Pons (tissue), 1 donor: ENCODE data around the gene VGLL2.
A peak's percentile ranks its signal among the peaks of the same experiment; 100 is the strongest.
"Not testable (repeated sequence)": the region's sequence is repeated elsewhere in the genome, so short reads cannot be mapped to it uniquely, and the experiment has no call there.

Experiments
- DNase-seq: peaks from one replicate; pipeline ENCODE4 v3.0.0-alpha.2; 2016; ENCODE audit warnings: low spot score

The VGLL2 gene, protein sequence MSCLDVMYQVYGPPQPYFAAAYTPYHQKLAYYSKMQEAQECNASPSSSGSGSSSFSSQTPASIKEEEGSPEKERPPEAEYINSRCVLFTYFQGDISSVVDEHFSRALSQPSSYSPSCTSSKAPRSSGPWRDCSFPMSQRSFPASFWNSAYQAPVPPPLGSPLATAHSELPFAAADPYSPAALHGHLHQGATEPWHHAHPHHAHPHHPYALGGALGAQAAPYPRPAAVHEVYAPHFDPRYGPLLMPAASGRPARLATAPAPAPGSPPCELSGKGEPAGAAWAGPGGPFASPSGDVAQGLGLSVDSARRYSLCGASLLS

DNA sequence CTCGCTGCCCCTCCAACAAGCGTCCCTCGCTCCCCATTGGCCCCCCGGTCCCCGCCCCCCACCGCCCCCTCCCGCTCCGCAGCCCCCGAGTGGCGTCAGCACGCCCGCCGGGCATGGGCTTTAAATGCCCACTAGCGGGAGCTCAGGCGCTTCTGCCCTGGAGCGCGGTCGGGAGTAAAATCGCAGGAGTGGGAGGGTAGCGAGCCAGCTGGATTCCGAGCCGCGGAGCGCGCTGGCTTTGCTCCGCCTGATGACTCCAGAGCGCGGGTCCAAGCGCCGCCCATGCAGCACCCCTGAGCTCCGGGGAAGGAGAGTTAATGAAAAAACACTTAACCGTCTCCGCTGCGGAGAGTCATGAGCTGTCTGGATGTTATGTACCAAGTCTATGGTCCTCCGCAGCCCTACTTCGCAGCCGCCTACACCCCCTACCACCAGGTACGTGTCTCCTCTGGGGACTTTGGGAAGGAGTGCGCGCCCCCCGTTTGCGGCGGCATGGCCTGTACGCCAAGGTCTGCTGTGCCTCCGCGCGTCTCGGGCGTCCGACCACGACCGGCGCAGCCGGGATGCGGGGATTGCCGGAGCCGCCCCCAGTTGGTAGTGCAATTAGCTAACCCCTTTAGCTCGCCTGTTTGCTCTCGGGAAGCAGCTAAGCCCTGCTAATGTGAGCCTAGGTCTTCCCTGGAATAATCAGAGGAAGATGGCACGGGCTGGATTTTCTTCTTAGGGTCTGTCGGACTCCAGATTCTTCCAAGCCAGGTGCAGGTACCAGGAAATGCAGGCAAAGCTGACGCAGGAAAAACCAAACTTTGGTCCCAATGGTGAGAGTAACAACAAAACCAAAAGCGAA lies at the start of gene VGLL2:
Gene VGLL2 (plus strand): TSS at position 149 of the 847 bp plus-strand sequence. CDS start 206 bp downstream, at position 355.
- peak; percentile 30 for DNase-seq

DNA sequence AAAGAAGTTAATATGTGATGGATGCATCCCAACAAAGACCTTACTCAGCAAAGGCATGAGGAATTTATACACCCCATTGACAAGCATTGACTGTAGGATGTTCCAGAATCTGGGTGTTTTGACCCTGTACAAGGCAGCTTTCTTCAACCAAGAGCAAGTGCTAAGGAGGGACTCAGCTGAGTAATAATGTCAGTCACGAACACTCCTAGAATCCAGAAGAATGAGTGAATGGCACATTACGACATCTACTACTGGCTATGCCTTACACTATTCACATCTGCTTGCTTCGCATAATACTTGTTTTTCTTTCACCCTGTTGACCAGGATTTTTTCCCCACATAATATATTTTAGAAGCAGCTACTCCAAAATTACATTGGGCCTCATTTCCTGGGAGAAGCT lies 42.5 kb upstream of the VGLL2 start:
- DNase-seq, result no peak

DNA sequence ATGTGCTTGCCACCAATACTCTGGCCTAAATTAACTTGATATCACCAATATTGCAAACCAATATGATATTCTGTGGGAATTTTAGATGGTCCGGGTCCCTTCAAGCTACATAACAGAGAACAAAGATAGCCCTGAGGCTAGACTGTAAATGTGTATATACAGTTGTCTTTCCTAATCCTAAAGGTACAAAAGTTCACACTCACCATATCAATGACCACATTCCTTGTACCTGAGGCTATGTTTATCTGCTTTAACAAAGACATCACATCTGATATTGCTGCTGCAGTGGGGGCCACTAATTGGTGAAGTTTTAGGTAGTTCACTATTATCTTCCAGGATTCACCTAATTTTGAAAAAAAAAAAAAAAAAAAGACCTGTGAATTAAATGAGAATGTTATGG lies 38.6 kb upstream of the VGLL2 start:
- DNase-seq, result no peak

DNA sequence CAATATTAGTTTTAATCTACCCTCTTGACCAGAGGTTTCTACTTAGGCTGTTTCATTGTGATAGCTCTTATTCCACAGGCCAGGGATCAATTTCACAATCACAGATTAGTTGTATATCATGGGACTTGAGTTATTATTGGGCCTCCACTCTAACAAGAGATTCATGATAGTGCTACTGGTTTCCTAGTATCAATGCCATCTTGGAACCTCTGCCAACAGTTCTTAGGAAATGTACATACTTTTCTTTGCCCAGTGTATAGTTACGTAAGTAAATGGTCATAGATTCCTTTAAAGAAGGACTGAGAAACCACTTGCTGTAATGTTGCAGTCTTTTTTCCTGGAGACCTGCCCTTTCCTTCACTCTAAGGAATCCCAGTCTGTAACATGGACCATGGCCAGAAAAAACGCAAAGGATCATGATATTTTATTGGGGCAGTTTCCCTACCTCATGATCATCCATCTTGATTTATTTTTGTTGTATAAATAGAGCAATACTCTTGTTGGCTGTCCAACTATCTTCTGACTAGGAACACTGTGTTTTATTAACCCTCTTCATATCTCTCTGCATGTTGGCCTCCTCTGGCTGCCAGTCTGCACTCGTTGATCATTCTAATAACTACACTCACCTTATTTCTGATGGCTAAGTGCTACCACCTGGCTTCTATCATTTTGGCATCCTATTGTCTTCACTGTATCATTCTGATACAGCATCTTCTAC lies 38.0 kb upstream of the VGLL2 start:
- no peak for DNase-seq

DNA sequence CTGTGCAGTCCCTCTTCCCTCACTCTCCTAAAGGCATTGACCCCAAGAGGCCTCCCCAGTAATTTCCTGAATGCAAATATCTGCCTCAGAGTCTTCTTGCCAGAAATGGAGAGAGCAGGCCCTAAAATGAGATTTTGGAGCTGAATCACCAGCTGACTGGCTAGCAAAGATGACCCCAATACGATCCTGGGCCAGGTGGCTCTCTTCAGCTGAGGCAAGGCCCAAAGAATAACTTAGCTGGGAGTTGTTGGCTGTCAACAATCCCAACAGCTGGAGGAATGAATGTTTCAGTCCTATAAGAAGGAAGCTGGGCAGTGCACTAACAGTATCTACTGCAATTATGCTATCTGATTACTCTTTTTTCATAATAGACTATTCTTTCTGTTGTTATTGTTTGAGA lies 37.2 kb upstream of the VGLL2 start:
- DNase-seq, result no peak

DNA sequence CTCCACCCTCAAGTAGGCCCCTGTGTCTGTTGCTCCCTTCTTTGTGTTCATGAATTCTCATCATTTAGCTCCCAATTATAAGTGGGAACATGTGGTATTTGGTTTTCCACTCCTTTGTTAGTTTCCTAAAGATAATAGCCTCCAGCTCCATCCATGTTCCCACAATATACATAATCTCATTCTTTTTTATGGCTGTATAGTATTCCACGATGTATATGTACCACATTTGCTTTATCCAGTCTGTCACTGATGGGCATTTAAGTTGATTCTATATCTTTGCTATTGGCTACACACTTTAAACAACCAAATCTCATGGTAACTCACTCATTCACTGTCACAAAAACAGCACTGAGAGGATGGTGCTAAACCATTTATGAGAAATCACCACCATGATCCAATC lies 35.5 kb upstream of the VGLL2 start:
- no peak for DNase-seq

DNA sequence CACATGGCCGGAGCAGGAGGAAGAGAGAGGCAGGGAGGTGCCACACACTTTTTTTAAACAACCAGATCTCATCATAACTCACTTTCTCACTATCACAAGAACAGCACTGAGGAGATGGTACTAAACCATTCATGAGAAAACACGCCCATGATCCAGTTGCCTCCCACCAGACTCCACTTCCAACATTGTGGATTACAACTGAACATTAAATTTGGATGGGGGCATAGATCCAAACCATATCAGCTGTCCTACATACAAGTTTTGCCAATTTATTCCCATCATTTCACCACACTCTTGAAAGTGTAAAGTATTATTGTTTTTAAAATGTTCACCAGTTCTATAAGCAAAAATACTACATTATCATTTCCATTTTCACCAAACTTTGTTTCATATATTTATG lies 33.9 kb upstream of the VGLL2 start:
- DNase-seq, result no peak

DNA sequence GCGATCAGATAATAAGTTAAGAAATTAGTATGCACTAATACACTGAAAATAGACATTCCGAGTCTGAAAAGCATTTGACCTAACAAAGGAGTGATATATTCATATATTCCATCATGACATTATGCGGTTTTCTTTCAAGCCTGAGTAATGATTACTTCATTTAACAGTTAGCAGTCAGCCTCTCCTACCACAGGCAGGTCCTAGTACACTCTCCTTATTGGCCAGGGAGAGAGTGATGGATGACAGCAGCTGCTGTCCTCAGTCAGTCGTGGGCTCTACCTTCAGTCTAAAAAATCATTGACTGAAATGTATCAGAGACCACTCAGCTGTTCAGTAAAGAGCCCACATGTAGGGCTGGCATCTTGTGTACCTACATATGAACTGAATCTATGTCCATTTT lies 33.2 kb upstream of the VGLL2 start:
- DNase-seq, result no peak

DNA sequence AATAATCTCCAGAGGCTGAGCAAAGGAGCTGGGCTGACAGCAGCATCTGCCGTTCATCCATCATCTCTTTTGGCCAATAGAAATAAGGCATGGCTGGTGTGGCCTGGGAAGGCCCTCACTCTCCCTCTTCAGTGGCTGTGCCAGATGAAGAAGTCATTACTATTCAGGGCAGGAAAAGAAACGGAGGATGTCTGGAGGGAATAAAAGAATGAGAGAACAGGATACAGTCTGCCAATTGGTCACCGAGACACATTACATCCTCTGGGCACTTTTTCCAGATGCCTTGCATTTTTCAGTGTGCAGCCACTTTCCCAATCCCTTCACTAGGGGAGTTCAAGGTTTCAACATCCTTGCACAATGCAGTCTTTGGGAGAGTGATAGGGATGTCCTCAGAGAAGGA lies 32.2 kb upstream of the VGLL2 start:
- no peak for DNase-seq

DNA sequence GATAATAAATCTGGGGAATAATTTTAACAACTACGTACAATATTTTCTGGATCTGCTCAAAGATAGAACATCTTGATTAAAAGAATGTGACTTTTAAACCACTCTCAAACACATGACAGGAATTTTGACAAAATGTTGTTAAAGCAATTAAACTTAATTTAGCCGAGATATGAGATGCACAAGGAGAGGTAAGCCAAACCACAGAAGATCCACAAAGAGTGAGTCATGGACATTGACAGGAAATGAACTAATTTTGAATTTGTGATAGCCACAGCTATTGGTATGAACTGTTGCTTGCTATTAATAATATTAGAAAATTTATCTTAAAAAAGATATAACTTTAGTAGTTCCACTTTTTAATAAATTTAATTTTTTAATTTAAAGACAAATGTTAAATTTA lies 27.8 kb upstream of the VGLL2 start:
- DNase-seq, result no peak

DNA sequence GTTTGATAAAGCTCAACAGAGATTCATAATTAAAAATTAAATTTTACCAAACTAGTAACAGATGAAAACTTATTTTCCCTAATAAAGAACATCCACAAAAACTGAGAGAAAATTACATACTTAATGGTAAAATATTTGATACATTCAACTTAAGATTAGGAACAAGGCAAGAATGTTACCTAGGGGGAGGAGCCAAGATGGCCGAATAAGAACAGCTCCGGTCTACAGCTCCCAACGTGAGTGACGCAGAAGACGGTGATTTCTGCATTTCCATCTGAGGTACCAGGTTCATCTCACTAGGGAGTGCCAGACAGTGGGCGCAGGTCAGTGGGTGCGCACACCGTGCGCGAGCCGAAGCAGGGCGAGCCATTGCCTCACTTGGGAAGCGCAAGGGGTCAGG lies 20.8 kb upstream of the VGLL2 start:
- DNase-seq, result not testable (repeated sequence)

DNA sequence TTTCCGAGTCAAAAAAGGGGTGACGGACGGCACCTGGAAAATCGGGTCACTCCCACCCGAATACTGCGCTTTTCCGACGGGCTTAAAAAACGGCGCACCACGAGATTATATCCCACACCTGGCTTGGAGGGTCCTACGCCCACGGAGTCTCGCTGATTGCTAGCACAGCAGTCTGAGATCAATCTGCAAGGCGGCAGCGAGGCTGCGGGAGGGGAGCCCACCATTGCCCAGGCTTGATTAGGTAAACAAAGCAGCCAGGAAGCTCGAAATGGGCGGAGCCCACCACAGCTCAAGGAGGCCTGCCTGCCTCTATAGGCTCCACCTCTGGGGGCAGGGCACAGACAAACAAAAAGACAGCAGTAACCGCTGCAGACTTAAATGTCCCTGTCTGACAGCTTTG lies 20.4 kb upstream of the VGLL2 start:
- not testable (repeated sequence) for DNase-seq

DNA sequence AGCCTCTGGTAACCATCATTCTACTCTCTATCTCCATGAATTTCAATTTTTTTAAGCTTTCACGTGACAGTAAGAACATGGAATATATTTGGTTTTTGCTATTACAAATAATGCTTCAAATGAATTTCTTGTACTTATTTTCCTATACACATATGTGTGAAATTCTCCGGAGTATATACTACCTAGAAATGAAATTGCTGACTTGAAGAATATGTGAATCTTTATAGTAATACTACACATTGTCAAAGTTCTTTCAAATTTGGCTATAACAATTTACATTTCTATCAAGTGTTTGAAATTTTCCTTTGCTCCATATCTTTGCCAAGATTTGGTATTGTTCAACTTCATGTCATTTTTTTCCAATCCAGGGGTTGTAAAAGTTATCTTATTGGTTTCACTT lies 11.6 kb upstream of the VGLL2 start:
- DNase-seq, result no peak

DNA sequence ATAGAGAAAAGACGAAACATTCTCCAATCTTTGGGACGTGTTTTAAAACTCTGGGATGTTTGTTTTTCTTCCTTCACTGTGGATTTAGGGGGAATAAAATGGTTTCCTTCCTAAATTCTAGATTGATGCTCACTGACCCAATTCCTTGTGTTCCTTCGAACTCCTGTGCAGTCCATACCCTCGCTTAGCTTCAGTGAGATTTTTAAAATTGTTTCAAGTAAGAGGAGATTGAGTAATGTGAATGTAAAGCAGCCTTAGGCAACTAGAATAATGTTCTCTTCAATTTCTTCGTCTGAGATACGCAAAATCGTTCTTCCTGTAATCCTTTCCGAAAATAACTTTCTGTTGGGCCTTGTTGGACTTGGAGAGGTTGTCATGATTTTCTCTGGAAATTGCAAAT lies 2.6 kb upstream of the VGLL2 start:
- DNase-seq, result no peak

DNA sequence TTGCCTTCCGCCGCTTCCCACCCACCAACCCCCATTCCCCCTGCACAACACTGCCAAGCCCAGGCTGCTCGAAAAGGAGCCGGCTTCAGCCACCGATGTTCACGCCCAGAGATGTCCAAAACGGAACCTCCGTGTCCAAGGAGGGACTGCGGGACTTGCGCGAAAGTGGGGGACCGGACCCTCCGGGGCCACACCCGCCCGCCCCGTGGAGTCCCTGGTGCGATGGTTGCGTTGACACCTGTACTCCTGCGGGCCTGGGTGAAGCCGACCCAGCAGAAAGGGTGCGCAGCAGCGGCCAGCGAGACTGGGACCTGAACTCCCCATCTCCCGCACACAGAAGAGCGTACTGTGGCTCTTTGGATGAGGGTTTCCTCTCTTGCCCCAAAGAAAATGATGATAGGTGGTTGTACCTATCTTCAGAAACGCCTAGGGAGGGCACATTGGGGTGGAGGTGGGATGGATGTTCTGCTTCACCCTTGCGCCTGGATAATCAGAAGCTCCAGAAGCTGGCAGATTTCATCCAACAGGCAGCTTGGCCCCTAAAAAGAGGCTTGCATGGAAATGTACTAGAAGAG lies 1.9 kb upstream of the VGLL2 start:
- DNase-seq, result no peak

DNA sequence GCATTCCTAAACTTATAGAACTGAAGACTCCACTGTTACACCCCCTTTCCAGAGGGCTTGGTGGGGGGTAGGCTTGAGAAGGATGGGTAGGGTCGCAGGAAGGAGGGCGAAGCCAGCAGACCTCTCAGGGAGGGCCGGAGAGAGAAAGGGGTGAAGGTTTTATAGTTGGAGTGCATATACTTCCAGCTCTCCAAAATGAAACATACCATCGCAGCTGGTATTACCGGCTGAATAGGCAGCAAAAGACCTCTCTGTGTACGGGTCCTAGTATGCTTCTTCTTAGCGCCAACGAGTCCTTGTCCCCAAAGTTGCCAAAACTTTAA lies 1.0 kb upstream of the VGLL2 start:
- no peak for DNase-seq

DNA sequence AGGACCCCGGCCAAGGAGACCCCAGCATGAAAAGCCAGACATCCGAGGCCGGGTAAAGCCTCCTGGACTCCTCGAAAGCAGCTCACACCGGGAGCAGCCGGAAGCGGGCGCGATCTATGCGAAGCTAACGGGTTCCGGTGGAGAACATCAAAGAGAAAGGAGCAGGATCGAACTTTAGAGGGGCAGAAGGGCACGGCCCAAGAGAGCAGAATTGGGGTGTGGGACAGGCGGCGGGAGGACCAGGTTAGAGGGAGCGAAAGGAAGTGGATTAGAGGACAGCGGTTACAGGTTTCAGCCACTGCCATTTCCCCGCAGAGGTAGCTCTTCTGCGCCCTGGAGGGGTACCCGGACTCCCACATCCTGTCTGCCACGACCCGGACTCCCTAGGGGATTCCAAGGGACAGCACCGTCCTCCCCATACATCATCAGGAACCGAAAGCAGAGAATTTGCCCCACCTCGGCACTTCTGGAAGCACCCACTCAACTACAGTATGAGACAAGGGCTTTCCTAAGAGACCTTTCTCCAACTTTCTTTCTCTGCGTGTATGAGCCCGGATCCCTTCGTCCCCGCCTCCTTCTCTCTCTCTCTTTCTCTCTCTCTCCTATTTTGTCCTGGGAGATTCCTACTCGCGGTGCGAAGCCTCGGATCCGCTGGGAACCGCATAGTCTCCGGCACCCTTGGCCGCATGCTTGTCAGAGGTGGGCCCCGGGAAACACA lies 507 bp upstream of the VGLL2 start:
- no peak for DNase-seq

DNA sequence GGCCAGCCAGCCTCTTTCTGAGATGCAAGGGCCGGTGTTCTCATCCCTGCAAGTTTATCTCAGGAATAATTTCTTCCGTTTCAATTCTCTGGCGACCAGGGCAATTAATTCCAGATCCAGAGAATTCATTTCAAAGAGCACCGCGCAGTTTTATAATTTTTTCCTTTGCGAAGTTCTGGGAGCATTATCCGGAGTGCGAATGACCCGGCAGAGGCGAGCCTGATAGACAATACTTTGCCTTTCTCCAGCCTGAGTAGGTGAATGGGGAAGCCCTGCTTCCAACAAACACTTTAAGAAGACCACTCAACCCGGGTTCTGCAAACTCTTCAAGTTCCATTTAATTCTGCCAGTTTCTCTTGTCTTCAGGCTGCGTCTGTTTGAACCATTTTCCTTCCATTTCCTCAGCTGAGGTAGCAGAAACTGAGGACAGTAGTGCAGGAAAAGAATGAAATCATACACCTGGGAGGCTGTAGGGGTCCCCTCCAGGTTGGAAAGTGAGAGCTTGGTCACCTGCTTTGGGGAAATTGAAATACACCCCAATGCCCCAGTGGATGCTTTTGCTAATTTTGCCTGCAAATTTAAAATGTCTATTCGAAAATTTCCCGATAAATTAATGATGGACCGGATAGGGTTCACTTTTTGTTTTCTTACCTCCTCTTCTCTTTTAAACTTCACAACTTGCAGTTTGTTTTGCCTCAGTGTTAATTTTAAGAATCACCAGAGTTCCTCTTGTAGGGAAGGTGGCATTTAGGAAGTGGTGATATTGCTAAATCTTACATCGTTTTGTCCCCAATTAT lies 1.1 kb downstream of the VGLL2 start:
- no peak for DNase-seq

DNA sequence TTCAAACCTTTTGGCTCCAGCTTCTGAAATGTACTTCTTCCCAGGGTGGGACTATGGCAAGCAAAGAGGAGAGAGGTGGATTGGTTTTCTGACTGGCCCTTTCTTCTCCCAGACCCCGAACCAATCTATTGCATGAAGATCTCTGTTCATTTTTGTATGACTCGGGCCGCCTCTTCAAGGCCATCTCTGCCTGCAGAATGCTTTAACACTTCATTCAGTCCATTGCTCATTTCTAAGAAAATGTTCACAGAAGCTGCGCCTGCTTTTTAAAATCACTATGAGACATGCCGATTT lies 1.6 kb downstream of the VGLL2 start:
- DNase-seq, result no peak

DNA sequence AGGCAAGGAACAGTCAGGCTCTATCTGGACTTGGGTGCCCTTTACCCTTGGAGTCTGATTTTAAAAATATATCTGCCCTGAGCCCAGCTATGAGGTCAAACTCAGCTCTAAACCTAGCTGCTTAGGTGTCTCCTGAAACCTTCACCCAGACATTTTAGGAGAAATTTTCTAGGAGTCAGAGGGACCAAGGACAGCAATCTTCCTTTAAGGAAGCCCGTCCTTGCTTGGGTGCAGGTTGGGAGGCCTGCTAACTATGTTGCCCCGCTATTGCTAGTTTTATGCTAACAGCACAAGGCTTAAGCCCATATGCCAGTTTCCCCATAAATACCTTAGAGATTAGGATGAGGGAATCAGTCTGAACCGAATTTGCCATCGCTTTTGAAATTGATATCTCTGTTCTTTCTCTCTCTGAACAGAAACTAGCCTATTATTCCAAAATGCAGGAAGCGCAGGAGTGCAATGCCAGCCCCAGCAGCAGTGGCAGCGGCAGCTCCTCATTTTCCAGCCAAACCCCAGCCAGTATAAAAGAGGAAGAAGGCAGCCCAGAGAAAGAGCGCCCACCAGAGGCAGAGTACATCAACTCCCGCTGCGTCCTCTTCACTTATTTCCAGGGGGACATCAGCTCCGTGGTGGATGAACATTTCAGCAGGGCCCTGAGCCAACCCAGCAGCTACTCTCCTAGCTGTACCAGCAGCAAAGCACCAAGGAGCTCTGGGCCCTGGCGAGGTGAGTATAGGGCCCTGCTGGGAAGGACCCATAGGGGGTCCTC lies 2.6 kb downstream of the VGLL2 start:
- DNase-seq, result no peak

DNA sequence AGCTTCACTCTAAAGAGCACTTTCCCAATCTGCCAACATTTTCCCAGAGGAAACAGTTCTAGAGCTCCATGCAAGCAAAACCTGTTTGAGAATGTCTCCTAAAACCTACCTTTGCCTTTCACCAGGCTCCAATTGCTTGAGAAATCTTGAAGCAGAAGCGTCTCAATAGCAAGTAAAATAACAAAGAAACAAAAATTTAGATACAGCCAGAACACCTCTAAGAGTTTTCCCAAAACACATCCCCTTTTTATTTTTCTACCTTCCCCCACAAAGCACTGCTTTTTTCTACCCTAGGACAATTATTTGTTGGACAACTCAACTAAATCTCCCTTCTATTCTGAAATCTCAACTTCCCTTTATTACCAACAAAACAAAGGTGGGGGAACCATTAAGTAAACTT lies 3.6 kb downstream of the VGLL2 start:
- no peak for DNase-seq
